Peyer's patch (tissue), 4 donors: ENCODE data around the gene SUGT1.

Experiments used
- CTCF ChIP-seq, 6 experiments: fragments of 450-650 bp in 4 of 6; fragments of 200-600 bp in 2 of 6; sonication (generic) in 1 of 6; IDR thresholded peaks; one replicate each; pipeline ENCODE4 v1.5.1; 2017 to 2019; ENCODE audit warnings: antibody characterized with exemption in 6 of 6, mild to moderate bottlenecking in 3 of 6, moderate library complexity in 1 of 6
- POLR2A ChIP-seq, 2 donors: fragments of 450-650 bp; IDR thresholded peaks; one replicate each; pipeline ENCODE4 v1.5.1; 2017; ENCODE audit warnings: antibody characterized with exemption in 2 of 2, mild to moderate bottlenecking in 2 of 2, moderate library complexity in 2 of 2

GRCh38 chr13:52644108-52644507 lies 8.5 kb upstream of the SUGT1 start:
- no peak for TF ChIP-seq CTCF (IDR thresholded peaks at IDR 0.05)
- no peak for TF ChIP-seq POLR2A (IDR thresholded peaks at IDR 0.05)
